ENCODE results near the gene LRRC47.

LRRC47 gene

GRCh38 chr1:3796215-3797061, at the start of gene LRRC47:
Gene LRRC47, minus strand, starts transcription at chr1:3796498. Its CDS starts 22 bp downstream, at chr1:3796476.
- peak; percentile 93 for DNase-seq (ENCODE audit: low spot score)

GRCh38 chr1:3842912-3843311, 46.6 kb upstream of the LRRC47 start:
- DNase-seq (ENCODE audit: low spot score): no peak

- DNase-seq (ENCODE audit: low spot score): no peak
Measured at GRCh38 chr1:3841491-3841890, 45.2 kb upstream of the LRRC47 start.

GRCh38 chr1:3838788-3839187, 42.5 kb upstream of the LRRC47 start:
- no peak for DNase-seq (ENCODE audit: low spot score)

GRCh38 chr1:3837685-3838084, 41.4 kb upstream of the LRRC47 start:
- no peak for DNase-seq (ENCODE audit: low spot score)

GRCh38 chr1:3837200-3837599, 40.9 kb upstream of the LRRC47 start:
- no peak for DNase-seq (ENCODE audit: low spot score)

GRCh38 chr1:3836421-3836820, 40.1 kb upstream of the LRRC47 start:
- DNase-seq (ENCODE audit: low spot score): no peak

GRCh38 chr1:3834701-3835100, 38.4 kb upstream of the LRRC47 start:
- DNase-seq (ENCODE audit: low spot score): no peak

- no peak for DNase-seq (ENCODE audit: low spot score)
Measured at GRCh38 chr1:3831689-3832088, 35.4 kb upstream of the LRRC47 start.

GRCh38 chr1:3828391-3828790, 32.1 kb upstream of the LRRC47 start:
- no peak for DNase-seq (ENCODE audit: low spot score)

- DNase-seq (ENCODE audit: low spot score): peak; percentile 58
Measured at GRCh38 chr1:3827813-3828307, 31.6 kb upstream of the LRRC47 start.

GRCh38 chr1:3825356-3825755, 29.1 kb upstream of the LRRC47 start:
- no peak for DNase-seq (ENCODE audit: low spot score)

GRCh38 chr1:3824650-3825049, 28.4 kb upstream of the LRRC47 start:
- DNase-seq (ENCODE audit: low spot score): no peak

GRCh38 chr1:3822421-3822820, 26.1 kb upstream of the LRRC47 start:
- no peak for DNase-seq (ENCODE audit: low spot score)

GRCh38 chr1:3821908-3822307, 25.6 kb upstream of the LRRC47 start:
- no peak for DNase-seq (ENCODE audit: low spot score)

- DNase-seq (ENCODE audit: low spot score): no peak
Measured at GRCh38 chr1:3821447-3821846, 25.1 kb upstream of the LRRC47 start.

GRCh38 chr1:3821004-3821403, 24.7 kb upstream of the LRRC47 start:
- no peak for DNase-seq (ENCODE audit: low spot score)

- no peak for DNase-seq (ENCODE audit: low spot score)
Measured at GRCh38 chr1:3820316-3820715, 24.0 kb upstream of the LRRC47 start.

- no peak for DNase-seq (ENCODE audit: low spot score)
Measured at GRCh38 chr1:3819771-3820200, 23.5 kb upstream of the LRRC47 start.

- no peak for DNase-seq (ENCODE audit: low spot score)
Measured at GRCh38 chr1:3817821-3818597, 21.7 kb upstream of the LRRC47 start.

GRCh38 chr1:3817138-3817740, 20.9 kb upstream of the LRRC47 start:
- DNase-seq (ENCODE audit: low spot score): no peak

GRCh38 chr1:3816331-3817137, 20.2 kb upstream of the LRRC47 start:
- no peak for DNase-seq (ENCODE audit: low spot score)

Data from ecto neural progenitor cell (in vitro differentiated cells).